GM21723 (cell line): Measurements from ENCODE around the gene IGSF21.

Experiments
- ATAC-seq: cut with Tn5 transposase; IDR thresholded peaks from one replicate; pipeline ENCODE4 v1.9.1; 2021; ENCODE audit warnings: mild to moderate bottlenecking, moderate library complexity; ENCODE audit not compliant: unreplicated experiment

IGSF21 gene

DNA sequence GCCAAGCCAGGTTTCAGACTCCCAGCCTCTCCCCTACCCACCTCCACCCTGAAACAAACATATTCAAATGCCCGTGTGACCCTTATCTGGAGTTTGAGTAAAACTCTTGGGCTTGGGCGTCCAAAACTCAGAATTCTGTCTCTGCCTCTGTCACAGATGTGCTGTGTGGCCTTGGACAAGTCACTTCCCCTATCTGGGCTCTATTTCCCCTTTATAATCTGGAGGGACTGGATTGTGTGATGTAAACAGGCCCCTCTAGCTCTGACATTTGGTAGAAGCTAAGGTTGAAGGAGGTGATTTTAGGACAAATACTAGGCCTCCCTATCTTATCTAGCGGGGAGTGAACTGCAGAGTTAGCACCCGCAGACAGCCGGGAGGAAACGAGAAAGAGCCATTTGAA lies 67.5 kb downstream of the IGSF21 start:
- no peak for ATAC-seq

DNA sequence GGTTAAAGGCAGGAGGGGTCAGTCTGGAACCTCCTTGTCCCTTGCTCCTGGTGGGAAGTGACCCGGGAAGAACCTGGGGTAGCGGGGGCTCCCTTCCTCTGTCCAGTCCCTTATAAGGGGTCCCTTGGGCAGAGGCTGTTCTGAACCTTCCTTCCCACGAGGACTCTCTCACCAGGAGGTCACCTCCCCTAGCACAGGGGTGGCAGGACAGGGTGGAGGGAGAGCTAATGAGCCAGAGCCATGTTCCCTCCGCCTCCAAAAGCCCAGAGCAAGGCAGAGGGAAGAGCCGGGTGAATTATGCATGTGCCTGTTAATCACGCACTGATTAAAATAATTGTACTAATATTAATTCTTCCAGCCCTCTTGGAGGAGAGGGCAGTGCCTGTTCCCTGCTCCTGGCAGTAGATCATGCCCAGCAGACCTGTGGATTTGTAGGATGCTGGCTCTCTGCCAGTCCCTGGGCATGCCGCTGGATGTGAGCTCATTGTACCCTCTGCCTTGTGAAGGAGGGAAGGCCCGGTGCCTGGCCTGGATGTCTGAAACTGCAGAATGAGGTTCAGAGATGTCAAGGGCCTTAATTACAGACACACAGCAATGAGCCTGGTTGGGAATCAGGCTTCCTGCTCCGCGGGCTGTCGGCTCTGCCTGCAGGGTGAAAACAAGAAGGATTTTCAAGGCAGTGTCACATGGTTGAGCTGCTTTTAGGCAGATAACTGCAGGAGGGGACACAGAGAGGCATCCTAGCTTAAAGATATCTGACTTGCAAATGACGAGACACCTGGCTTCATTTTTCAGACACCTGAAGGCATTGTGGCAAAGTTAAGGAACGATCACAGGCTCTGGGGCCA lies 68.2 kb downstream of the IGSF21 start:
- ATAC-seq = no peak

DNA sequence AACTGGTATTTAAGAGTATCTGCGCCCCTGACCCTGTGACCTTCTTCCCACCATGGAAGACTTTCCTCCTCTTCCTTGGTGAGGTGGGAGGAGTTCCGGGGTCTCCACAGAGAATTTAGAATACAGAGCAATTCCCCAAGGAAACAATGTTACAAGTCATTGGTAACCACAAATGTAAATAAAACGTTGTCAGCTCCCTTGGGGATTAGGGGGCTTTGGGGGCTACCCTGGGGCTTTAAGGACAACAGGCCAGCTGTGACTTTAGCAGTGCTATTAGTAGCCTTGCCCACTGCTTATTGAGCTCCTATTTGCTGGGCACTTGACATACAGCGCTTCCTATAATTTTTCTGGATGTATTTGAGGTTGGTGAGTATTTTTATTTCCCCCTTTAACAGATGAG lies 69.0 kb downstream of the IGSF21 start:
- ATAC-seq = no peak

DNA sequence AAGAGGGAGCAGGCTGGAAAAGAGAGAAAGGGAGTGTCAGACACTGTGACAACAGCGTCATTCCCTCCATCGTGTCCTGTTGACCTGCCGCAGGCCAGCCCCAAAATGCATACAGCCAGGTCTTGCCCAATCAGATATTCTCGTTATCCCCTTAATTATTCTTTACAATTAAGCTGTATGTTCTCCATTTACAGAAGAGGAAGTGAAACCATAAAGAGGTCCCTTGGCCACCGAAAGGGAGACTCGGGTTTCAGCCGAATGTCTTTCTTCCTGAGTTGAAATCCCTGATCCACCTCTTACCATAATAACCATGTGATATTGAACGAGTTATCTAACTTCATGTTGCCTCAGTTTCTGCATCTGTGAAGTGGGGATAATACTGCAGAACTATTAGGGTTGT lies 70.5 kb downstream of the IGSF21 start:
- no peak for ATAC-seq

DNA sequence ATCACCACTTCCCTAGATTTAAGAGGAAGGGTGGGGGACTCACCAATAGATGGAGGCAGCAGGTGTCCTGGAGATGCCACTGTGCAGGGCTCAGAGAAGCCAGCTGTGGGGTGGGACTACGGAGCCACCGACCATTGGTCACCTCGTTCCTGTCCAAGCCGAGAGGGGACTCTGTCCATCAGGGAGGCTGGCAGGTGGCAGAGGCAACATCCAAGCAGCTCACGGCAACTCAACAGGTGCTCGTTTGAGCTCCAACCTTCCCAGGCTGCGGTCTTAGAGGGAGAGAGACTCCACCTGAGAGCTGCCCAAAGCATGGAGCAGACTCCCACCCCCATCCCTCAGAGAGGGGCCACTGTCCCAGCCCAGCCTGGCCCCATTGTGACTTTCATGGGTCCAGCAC lies 71.4 kb downstream of the IGSF21 start:
- ATAC-seq = no peak

- no peak for ATAC-seq
These were observed 75.0 kb downstream of the IGSF21 start for GRCh38 chr1:18182398-18183160.

GRCh38 chr1:18183533-18183932 lies 75.9 kb downstream of the IGSF21 start:
- no peak for ATAC-seq

- no peak for ATAC-seq
These were observed 79.5 kb downstream of the IGSF21 start for GRCh38 chr1:18187054-18187453.

DNA sequence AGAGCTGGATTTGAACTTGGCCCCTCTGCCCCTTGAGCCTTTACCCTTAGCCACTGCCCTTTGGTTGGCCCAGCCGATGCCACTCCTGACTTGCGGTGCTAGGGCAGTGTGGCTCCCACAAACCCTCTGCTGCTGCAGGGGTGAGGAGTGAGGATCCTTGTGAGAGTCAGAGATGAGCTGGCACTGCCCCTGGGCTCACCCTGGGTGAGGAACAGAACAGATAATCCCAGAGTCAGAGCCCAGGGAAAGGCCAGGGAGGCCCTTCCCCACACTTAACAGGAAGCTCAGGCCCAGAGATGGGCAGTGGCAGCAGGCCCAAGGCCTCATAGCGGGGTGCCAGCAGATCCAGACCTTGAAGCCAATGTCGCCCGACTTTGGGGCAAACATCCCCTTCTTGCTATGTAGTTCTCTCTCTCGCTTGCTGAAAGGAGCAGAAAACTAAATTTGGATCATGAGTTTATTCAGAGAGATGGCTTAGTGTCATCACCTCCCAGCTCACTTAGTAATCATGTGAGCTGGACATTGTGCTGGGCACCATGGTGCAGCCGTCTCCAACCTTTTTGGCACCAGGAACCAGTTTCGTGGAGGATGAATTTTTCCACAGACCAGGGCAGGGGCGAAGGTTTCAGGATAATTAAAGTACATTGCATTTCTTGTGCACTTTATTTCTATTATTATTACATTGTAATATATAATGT lies 81.4 kb downstream of the IGSF21 start:
- no peak for ATAC-seq

DNA sequence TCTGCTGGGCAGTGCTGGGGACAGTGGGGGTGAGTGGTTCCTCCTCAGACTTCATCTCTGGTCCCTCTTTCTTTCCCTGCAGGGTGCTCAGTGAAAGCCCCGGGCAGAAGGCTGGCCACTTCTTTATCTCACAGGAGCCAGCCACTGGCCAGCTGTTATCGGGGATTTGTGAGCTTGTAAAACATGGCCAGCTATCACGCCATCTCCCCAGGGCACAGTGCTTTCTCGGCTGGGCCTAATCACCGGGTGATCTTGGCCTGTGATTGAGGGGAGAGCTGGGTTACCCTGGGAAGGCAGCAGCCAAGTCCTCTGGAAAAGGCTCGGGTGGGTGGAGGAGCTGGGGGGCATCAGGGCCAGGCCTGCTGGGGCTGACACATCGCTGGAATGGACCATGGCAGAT lies 83.0 kb downstream of the IGSF21 start:
- no peak for ATAC-seq

DNA sequence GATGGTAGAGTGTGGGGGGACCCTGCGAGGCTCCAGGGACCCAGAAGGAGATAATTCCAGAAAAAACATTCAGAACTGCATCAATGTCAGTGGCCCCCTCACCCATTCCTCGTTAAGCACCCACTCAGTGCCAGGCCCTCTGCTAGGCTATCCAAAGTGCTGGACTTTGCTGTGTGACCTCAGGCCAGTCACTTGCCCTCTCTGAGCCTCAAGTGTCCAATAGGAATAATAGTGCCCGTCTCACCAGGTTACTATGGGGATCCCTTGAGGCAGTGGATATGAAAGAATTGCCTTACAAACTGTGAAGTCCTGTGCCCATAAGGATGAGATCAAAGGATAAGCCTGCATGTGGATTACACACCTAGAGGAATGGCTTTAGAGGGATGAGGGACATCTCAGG lies 83.4 kb downstream of the IGSF21 start:
- ATAC-seq = no peak

DNA sequence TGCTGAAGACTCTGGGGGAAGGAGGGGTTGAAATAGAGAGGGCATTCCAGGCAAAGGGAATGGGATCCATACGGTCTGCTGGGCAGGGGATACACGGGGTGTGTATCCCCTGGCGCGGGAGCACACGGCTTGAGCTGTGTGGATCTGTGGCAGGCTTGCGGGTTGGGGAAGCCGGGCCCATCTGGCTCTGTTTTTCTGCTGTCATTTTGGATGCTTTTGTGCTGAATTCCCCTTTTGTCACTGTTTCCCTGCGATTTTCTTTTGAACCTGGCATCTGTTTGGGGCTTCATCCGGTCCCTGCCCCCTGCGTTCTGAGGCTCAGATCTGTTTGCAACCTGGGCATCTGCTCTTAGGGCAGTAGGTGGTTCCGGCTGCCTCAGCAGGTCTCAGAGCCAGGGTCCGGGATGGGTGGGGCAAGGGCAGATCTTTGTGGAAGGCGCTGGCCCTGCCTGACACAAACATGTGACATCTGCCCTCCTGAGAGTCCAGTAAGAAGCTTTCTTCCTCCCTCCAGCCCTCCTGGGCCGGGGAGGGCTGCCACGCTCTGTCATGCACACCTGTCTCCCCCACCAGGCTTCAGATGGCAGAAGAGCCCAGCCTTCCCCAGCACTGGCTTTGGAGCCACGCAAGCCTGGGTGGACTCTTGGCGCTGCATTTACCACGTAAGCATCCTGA lies 84.0 kb downstream of the IGSF21 start:
- no peak for ATAC-seq

GRCh38 chr1:18192182-18192581 lies 84.6 kb downstream of the IGSF21 start:
- no peak for ATAC-seq

DNA sequence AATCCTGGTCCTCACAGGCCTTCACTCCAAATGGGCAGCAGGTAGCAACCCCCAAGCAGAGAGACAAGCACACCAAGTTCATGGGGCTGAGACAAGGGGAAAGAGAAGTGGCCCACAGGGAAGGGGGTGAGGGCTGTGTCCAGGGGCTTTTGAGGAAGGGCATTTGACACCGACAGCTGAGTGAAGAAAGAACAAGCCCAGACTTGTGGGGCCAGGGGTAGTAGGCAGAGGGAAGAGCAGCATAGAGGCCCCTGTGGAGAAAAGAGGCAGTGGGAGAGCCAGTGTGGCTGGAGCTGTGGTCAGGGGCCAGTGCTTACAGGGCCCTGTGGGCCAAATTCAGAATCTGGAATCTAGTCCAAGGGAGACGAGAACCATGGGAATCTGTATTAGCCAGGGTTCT lies 85.4 kb downstream of the IGSF21 start:
- no peak for ATAC-seq

- ATAC-seq = no peak
These were observed 89.7 kb downstream of the IGSF21 start for GRCh38 chr1:18197299-18197698.

DNA sequence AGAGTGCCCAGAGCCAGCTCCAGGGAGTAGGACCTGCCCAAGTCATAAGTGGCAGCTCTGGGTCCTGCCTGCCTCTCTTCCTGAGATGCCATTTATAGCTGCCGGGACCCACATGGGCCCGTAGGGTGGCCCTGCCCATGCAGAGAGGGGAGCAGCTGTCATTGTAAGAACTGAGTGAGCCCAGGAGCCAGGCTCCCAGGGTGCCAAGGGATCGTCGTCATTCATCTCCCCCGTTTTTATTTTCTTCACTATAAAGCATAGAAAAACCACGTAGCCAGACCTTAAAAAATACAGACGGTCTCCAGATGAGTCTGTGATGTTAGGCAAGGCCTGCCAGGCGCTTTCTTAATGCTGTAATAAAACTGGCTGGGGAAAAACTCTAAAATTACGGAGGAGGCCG lies 90.7 kb downstream of the IGSF21 start:
- ATAC-seq = no peak

DNA sequence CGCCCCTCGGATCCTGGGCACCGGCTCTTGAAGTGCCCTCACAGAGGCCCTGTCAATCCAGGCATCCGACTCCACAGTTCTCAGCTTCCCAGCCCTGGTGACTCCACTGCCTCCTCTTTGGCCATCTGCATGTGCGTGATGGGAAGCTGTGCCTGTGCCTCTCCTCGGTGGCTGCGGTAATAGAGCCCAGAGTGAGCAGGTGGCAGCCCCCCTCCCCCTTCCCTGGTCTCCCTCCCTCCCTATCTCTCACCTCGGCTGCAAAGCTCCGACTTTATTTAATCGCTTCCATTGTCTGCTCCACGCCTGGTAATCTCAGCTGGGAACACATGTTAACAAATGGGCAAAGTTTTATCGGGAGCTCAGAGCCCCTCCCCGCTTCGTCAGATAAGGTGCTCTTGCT lies 91.9 kb downstream of the IGSF21 start:
- no peak for ATAC-seq

DNA sequence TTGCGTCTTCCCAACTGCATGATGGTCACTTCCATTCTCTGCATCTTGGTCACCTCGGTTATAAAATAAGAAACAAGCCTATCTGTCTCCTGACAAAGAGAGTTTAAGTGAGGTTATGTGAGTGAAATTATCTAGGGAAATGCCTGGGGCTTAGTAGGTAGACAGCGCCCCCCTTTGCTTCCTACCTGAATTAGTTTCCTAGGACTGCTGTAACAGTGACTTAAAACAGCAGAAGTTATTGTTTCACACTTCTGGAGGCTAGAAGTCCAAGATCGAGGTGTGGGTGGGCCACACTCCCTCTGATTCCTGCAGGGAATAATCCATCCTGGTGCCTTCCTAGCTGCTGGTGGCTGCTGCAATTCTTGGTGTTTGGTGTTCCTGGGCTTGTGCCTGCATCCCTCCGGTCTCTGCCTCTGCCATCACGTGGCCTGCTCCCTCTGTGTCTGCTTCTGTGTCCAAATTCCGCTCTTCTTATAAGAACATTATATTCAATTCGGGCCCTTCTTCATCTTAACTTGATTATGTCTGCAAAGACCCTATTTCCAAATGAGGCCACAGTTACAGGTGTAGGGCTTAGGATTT lies 92.6 kb downstream of the IGSF21 start:
- ATAC-seq = no peak

GRCh38 chr1:18200918-18201317 lies 93.3 kb downstream of the IGSF21 start:
- no peak for ATAC-seq

DNA sequence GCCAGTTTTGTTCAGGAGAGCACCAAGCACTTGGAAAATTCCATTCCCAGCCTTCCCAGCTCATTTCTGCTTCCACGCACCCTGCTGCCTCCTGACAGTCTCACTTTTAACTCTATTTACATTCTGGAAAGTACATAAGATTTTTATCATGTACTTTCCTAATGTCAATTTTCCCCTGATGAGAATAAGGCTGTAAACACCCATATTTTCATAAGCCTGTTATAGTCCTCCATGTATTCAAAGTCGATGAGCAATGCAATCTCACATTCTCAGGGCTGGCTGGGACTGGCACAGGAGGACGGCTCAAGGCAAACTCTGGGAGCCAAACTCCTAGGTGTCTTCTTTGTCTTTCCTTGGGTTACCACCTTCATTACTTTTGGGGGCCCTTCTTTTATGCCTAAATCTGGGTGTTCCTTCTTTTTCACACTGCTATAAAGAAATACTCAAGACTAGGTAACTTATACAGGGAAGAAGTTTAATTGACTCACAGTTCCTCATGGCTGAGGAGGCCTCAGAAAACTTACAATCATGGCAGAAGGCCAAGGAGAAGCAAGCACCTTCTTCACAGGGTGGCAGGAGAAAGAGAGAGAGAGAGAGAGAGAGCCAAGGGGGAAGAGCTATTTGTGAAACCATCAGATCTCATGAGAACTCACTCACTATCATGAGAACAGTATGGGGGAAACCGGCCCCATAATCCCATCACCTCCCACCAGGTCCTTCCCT lies 94.6 kb downstream of the IGSF21 start:
- ATAC-seq = no peak
